GM21529 (cell line): ENCODE measurements around the gene HIPK4.
"Not testable (repeated sequence)": the region's sequence is repeated elsewhere in the genome, so short reads cannot be mapped to it uniquely, and the experiment has no call there.

Experiments used
- ATAC-seq: cut with Tn5 transposase; IDR thresholded peaks from one replicate; pipeline ENCODE4 v1.9.1; 2021; ENCODE audit not compliant: unreplicated experiment

HIPK4 gene

GRCh38 chr19:40393894-40394815 lies 4.2 kb upstream of the HIPK4 start:
- ATAC-seq = no peak

GRCh38 chr19:40392894-40393517 lies 3.0 kb upstream of the HIPK4 start:
- no peak for ATAC-seq

DNA sequence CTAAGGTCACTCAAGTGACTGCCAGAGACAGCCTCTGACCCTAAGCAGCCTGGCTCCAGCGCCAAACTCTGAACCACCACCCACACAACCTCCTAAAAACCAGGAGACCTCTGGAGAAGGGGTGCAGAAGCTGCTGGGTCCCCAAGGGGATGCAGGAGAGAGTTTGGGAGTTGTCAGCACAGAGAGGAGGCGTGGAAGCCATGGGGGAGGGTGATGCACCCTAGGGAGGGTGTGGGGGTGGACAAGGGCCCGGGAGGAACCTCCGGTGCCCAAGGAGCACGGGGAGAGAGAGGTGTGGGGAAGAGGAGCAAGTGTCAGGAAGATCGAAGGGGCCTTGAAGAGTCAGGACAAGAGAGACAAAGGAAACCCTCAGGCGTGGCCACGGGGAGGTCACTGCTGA lies 2.1 kb upstream of the HIPK4 start:
- no peak for ATAC-seq

DNA sequence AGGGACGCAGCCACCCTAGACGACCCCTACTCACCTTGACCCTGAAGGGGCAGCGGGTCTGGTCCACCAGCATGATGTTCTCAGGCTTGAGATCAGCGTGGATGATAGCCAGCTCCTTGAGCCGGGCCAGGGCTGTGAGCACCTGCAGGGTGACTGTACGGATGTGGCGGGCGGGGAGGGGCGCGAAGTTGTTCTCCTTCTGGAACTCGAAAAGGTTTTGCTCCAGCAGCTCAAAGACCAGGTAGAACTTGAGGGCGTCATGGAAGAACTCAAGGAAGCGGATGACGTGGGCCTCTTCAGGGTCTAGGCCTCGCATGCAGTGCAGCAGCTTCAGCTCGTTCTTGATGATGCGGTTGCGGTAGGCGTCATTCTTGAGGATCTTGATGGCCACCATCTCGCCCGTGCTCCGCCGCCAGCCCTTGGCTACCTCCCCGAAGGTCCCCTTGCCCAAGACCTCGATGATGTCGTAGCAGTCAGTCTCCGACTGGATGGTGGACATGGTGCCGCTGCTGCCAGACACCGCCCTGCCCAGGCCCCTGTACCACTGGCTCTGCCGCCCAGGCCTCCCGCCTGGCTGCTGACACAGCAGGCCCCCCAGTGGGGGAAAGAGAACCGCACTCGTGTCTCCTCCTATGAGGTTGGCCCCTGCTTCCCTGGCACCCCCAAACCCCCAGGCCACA lies 437 bp downstream of the HIPK4 start:
- ATAC-seq = no peak

DNA sequence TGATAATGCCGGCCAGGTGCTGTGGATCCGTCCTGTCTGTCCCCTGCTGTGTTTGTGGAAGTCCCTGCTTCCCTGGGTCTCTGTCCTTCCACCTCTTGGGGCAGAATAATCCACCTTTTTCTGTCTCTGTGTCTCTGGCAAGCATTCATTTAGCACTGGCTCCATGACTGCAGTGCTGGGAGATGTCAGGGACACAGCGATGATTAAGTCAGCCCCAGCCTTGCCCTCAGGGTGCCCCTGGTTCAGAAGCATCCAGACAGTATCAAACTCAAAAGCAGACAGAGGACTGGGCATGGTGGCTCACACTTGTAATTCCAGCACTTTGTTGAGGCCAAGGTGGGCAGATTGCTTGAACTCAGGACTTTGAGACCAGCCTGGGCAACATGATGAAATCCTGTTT lies 1.5 kb downstream of the HIPK4 start:
- no peak for ATAC-seq

DNA sequence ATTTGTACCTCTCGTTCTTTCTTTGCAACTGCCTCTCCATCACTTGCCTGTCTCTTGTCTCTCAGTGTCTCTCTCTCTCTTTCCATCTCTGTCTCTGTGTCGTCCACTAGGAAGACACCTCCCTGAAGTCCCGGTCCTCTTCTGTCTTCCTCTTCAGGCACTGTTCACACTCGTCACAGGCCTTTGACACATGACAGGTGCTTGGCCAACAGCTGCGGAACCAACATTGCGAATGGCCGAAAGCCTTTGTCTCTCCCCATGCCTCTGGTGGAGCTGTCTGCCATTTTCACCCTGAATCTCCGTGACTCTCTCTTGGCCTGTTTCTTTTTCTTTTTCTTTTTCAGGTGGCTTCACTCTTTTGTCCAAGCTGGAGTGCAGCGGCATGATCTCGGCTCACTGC lies 2.8 kb downstream of the HIPK4 start:
- no peak for ATAC-seq

DNA sequence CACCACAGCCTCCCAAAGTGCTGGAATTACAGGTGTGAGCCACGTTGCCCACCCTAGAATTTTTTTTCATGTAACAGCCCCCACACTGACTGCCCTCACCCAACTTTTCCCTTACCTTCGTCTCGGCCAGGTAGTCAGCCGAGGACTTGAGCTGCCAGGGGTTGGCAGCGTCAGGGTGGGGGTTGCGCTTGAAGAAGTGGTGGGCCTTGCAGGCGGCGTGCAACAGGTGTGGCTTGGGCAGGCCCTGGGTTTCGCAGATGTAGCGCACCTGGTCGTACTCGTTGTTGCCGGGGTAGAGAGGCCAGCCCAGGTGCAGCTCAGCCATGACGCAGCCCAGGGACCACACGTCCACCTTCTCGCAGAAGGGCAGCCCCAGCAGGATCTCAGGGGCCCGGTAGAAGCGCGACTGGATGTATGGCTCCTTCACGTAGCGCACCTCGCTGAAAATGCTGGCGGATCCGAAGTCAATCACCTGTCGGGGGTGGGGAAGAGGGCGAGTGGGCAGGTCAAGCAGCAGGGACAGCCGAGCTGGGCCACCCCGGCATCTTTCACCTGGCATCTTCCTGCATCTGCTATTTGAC lies 6.2 kb downstream of the HIPK4 start:
- ATAC-seq = no peak

GRCh38 chr19:40381321-40381720 lies 8.7 kb downstream of the HIPK4 start:
- no peak for ATAC-seq

DNA sequence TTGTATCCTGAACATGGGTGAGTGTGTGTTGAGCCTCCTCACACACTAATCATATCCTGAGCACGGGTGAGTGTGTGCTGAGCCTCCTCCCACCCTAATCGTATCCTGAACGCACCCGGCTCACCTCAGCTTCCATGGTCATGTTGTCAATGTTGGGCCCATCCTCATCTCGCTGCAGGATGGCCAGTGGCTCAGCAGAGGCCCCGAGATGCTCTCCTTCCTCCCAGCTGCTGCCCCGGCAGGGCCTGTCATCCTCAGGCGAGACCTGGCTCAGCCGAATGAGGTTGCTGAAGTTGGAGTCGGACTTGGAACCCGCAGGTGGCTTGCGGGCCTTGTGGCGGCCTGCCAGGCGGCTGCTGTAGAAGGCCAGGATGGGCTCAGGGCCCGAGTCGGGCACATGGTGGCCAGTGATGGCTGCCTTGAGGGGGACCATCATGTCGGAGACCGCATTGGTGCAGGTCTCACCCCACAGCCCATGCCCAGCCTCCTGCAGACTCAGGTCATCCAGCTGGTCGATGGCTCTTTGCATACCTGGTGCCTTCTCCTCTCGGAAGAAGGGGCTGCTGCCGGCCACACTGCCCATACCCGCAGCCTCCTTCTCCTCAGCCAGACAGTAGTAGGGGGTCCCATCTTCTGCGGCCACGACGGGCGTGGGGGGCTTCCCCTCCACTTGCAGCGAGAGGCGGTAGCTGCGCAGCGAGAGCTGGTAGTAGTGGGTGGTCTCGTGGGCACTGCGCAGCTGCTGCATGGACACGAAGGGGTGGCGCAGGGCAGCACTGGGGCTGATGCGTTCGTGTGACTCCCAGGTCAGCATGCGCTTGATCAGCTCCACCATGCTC lies 9.6 kb downstream of the HIPK4 start:
- no peak for ATAC-seq

- no peak for ATAC-seq
Measured at GRCh38 chr19:40379446-40380198, 10.4 kb downstream of the HIPK4 start.

- no peak for ATAC-seq
Measured at GRCh38 chr19:40378509-40378908, 11.5 kb downstream of the HIPK4 start.

DNA sequence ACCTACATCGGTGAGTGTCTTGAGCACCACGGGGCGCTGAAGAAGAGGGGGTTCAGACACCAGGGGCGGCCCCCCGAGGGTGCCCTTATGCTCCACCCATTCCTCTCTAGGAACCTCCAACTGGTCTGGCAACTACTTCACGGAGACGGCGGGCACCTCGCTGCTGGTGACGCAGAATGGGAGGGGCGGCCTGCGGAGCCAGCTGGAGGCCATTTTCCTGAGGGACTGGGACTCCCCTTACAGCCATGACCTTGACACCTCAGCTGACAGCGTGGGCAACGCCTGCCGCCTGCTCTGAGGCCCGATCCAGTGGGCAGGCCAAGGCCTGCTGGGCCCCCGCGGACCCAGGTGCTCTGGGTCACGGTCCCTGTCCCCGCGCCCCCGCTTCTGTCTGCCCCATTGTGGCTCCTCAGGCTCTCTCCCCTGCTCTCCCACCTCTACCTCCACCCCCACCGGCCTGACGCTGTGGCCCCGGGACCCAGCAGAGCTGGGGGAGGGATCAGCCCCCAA lies 12.1 kb downstream of the HIPK4 start:
- ATAC-seq = no peak

GRCh38 chr19:40376286-40376862 lies 13.6 kb downstream of the HIPK4 start:
- no peak for ATAC-seq

DNA sequence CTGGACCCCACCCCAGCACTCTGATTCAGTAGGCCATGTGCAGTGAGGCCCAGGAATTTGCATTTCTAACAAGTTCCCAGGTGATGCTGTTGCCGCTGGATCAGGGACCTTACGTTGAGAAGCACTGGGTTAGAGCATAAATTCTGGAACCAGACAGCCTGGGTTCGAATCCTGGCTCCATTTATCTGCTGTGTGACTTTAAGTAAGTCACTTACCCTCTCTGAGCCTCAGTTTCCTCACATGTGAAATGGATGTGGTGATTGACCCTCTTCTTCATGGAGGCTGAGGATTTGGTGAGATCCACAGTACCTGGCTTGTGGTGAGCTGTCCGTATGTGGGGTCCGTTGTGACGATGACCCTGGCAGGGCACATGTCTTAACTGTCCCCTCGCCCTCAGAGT lies 15.9 kb downstream of the HIPK4 start:
- ATAC-seq = no peak

- ATAC-seq = no peak
Measured at GRCh38 chr19:40371802-40372122, 18.2 kb downstream of the HIPK4 start.

DNA sequence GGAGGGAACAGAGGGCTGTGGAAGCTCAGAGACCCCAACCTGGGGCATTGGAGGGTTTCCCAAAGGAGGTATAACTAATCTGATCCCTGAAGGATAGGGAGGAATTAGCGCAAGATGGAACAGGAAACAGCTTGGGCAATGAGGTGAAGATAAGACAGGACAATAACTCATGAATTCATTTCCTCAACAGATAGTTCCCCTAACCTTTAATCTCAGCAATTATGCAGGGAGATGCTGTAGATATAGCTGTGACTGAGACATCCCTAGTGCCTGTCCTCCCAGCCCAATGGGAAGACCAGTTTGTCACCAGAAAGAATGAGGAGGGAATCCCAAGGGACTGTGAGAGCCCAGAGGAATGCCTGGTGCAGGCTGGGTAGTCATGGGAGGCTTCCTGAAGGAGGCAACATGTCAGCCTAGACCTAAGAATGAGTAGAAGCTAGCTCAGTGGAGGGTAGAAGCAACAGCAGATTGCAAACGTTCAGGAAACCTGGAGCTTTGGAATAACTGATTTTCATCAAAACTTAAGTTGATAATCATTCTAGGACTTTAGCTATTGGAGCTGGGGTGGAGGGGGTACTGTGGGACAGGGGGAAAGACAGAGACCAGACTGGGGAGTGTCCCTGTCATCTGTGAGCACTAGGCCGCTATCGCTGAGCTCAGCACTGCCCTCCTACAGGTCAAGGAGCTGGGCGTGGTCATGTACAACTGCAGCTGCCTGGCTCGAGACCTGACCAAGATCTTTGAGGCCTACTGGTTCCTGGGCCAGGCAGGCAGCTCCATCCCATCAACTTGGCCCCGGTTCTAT lies 18.8 kb downstream of the HIPK4 start:
- ATAC-seq = no peak

DNA sequence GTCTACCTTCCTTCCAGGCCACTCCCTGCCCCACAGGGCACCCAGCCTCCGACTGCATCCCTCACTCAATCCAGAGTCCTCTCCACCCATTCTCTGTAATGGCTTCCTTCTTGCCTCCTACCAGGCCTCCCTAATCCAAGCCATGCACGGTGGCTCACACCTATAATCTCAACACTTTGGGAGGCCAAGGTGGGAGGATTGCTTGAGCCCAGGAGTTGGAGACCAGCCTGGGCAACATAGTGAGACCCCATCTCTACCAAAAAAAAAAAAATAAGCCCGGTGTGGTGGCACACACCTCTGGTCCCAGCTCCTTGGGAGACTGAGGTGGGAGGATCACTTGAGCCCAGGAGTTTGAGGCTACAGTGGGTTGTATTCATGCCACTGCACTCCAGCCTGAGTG lies 19.7 kb downstream of the HIPK4 start:
- ATAC-seq = not testable (repeated sequence)

- ATAC-seq = no peak
Measured at GRCh38 chr19:40369797-40370196, 20.2 kb downstream of the HIPK4 start.
